ENCODE measurements around the gene CACNA1S.

Gene CACNA1S

GRCh38 chr1:201063145-201063544 is 49.1 kb downstream of the CACNA1S start:
- Mint-ChIP-seq H3K9me3 (no peaks in the 10 kb centered on the region), H3K4me1 (peaks cover 1% of the 10 kb centered on the region), H3K36me3 (no peaks in the 10 kb centered on the region), H3K27me3 (peaks cover 14% of the 10 kb centered on the region), H3K27ac (no peak overlapping the region), H3K4me3 (no peak overlapping the region)
- no peak for ATAC-seq (ENCODE audit: low read depth)
- DNase-seq (ENCODE audit: low spot score in 2 of 2) = no peak

GRCh38 chr1:201062511-201063091 is 49.6 kb downstream of the CACNA1S start:
- Mint-ChIP-seq H3K9me3 (no peaks in the 10 kb centered on the region), H3K4me1 (peaks cover 6% of the 10 kb centered on the region), H3K36me3 (no peaks in the 10 kb centered on the region), H3K4me3 (no peak overlapping the region), H3K27me3 (peaks cover 14% of the 10 kb centered on the region), H3K27ac (no peak overlapping the region)
- DNase-seq (ENCODE audit: low spot score in 2 of 2) (no peak), ATAC-seq (ENCODE audit: low read depth) (no peak)

GRCh38 chr1:201061886-201062285 is 50.3 kb downstream of the CACNA1S start:
- Mint-ChIP-seq H3K4me3 (no peak overlapping the region), H3K4me1 (peaks cover 9% of the 10 kb centered on the region), H3K27ac (no peak overlapping the region), H3K36me3 (no peaks in the 10 kb centered on the region), H3K27me3 (peaks cover 14% of the 10 kb centered on the region), H3K9me3 (no peaks in the 10 kb centered on the region)
- no peak for ATAC-seq (ENCODE audit: low read depth)
- DNase-seq (ENCODE audit: low spot score in 2 of 2) = no peak

GRCh38 chr1:201061049-201061448 is 51.2 kb downstream of the CACNA1S start:
- Mint-ChIP-seq H3K9me3 (no peaks in the 10 kb centered on the region), H3K27ac (no peak overlapping the region), H3K4me1 (peaks cover 12% of the 10 kb centered on the region), H3K27me3 (peaks cover 10% of the 10 kb centered on the region), H3K36me3 (no peaks in the 10 kb centered on the region), H3K4me3 (no peak overlapping the region)
- no peak for DNase-seq (ENCODE audit: low spot score in 2 of 2)
- ATAC-seq (ENCODE audit: low read depth) = no peak

GRCh38 chr1:201060586-201060985 is 51.6 kb downstream of the CACNA1S start:
- Mint-ChIP-seq H3K27me3 (peaks cover 10% of the 10 kb centered on the region), H3K4me3 (no peak overlapping the region), H3K36me3 (no peaks in the 10 kb centered on the region), H3K27ac (no peak overlapping the region), H3K9me3 (no peaks in the 10 kb centered on the region), H3K4me1 (peaks cover 17% of the 10 kb centered on the region)
- DNase-seq (ENCODE audit: low spot score in 2 of 2) = no peak
- ATAC-seq (ENCODE audit: low read depth) = no peak

GRCh38 chr1:201059871-201060555 is 52.2 kb downstream of the CACNA1S start:
- ATAC-seq (ENCODE audit: low read depth) (no peak), DNase-seq (ENCODE audit: low spot score in 2 of 2) (no peak)
- Mint-ChIP-seq H3K9me3 (no peaks in the 10 kb centered on the region), H3K4me1 (peaks cover 17% of the 10 kb centered on the region), H3K4me3 (no peak overlapping the region), H3K36me3 (no peaks in the 10 kb centered on the region), H3K27ac (no peak overlapping the region), H3K27me3 (peaks cover 10% of the 10 kb centered on the region)

- ATAC-seq (ENCODE audit: low read depth) (no peak), DNase-seq (ENCODE audit: low spot score in 2 of 2) (no peak)
- no peaks in the 10 kb centered on the region for H3K36me3 Mint-ChIP-seq
- peaks cover 21% of the 10 kb centered on the region for H3K4me1 Mint-ChIP-seq
- no peak overlapping the region for H3K27ac Mint-ChIP-seq
- H3K4me3 Mint-ChIP-seq = no peak overlapping the region
- H3K9me3 Mint-ChIP-seq = no peaks in the 10 kb centered on the region
- H3K27me3 Mint-ChIP-seq = peaks cover 6% of the 10 kb centered on the region
These were observed 52.8 kb downstream of the CACNA1S start for GRCh38 chr1:201059401-201059800.

GRCh38 chr1:201054091-201054543 is 58.1 kb downstream of the CACNA1S start:
- Mint-ChIP-seq H3K9me3 (no peaks in the 10 kb centered on the region), H3K4me3 (no peak overlapping the region), H3K27me3 (peaks cover 2% of the 10 kb centered on the region), H3K27ac (no peak overlapping the region), H3K4me1 (peaks cover 29% of the 10 kb centered on the region), H3K36me3 (no peaks in the 10 kb centered on the region)
- ATAC-seq (ENCODE audit: low read depth) (no peak), DNase-seq (ENCODE audit: low spot score in 2 of 2) (no peak)

GRCh38 chr1:201053155-201053860 is 58.9 kb downstream of the CACNA1S start:
- H3K9me3 Mint-ChIP-seq = no peaks in the 10 kb centered on the region
- ATAC-seq (ENCODE audit: low read depth) = peak; percentile 44
- peaks cover 2% of the 10 kb centered on the region for H3K27me3 Mint-ChIP-seq
- no peaks in the 10 kb centered on the region for H3K36me3 Mint-ChIP-seq
- peaks cover 29% of the 10 kb centered on the region for H3K4me1 Mint-ChIP-seq
- no peak overlapping the region for H3K4me3 Mint-ChIP-seq
- no peak overlapping the region for H3K27ac Mint-ChIP-seq
- no peak for DNase-seq (ENCODE audit: low spot score in 2 of 2)

- Mint-ChIP-seq H3K36me3 (no peaks in the 10 kb centered on the region), H3K4me3 (no peak overlapping the region)
These were observed 60.8 kb downstream of the CACNA1S start for GRCh38 chr1:201051399-201051798.

GRCh38 chr1:201050515-201051277 is 61.5 kb downstream of the CACNA1S start:
- Mint-ChIP-seq H3K4me1 (peaks cover 14% of the 10 kb centered on the region), H3K36me3 (no peaks in the 10 kb centered on the region), H3K9me3 (no peaks in the 10 kb centered on the region), H3K27me3 (peaks cover 2% of the 10 kb centered on the region), H3K27ac (no peak overlapping the region), H3K4me3 (no peak overlapping the region)
- DNase-seq (ENCODE audit: low spot score in 2 of 2) = no peak
- ATAC-seq (ENCODE audit: low read depth) = peak; percentile 62

More at GRCh38 chr1:201051399-201051798, 60.8 kb downstream of the CACNA1S start:
- no peak for DNase-seq (ENCODE audit: low spot score in 2 of 2)
- peaks cover 2% of the 10 kb centered on the region for H3K27me3 Mint-ChIP-seq
- no peak for ATAC-seq (ENCODE audit: low read depth)
- no peaks in the 10 kb centered on the region for H3K9me3 Mint-ChIP-seq
- peaks cover 20% of the 10 kb centered on the region for H3K4me1 Mint-ChIP-seq
- no peak overlapping the region for H3K27ac Mint-ChIP-seq

- Mint-ChIP-seq H3K27ac (no peak overlapping the region), H3K36me3 (no peaks in the 10 kb centered on the region)
These were observed 62.9 kb downstream of the CACNA1S start for GRCh38 chr1:201049248-201049831.

GRCh38 chr1:201048521-201048920 is 63.7 kb downstream of the CACNA1S start:
- Mint-ChIP-seq H3K4me1 (peaks cover 6% of the 10 kb centered on the region), H3K36me3 (no peaks in the 10 kb centered on the region), H3K4me3 (no peak overlapping the region), H3K27ac (no peak overlapping the region), H3K27me3 (peaks cover 5% of the 10 kb centered on the region), H3K9me3 (no peaks in the 10 kb centered on the region)
- ATAC-seq (ENCODE audit: low read depth) (no peak), DNase-seq (ENCODE audit: low spot score in 2 of 2) (no peak)

More at GRCh38 chr1:201049248-201049831, 62.9 kb downstream of the CACNA1S start:
- peaks cover 5% of the 10 kb centered on the region for H3K27me3 Mint-ChIP-seq
- ATAC-seq (ENCODE audit: low read depth) (no peak), DNase-seq (ENCODE audit: low spot score in 2 of 2) (no peak)
- H3K9me3 Mint-ChIP-seq = no peaks in the 10 kb centered on the region
- peaks cover 8% of the 10 kb centered on the region for H3K4me1 Mint-ChIP-seq
- H3K4me3 Mint-ChIP-seq = no peak overlapping the region
